ENCODE data around the gene MPI.

DNA sequence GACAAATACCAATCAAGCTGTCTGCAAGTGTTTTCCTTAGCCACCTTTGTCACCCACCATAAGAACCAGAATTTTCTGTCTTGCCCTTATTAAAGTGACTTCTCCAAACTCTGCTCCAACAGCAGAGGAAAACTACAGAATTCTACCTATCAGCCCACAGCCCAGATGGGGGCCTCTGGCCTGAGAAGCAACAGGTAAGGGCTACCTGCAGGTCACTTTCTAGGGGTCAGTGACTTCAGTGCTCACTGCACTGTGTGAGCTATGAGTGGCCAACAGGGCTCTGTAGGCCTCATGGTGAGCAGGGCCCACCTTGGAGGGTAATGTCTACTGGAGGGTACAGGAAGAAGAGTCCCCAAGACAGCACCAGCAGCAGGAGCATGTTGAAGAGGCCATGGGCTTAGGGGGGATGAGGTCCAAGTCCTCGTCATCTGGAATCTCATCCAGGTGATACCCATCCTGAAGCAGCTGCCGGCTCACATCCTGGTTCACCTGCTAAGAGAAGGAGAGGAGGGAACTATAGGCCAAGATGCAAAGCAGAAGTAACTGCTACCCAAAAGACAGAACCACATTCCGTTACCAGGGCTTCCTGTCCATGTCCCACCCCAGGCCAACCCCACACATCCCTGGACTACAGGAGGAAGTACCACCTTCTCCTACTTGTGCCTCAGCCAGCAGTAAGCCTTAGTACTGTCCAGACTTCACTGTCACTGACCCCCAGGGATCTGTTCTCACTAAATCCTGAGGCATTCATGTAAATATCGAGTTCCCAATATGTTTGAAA, 12.6 kb downstream of the MPI start:
- TF ChIP-seq CTCF (IDR thresholded peaks at IDR 0.05; ENCODE audit: insufficient read depth, low read depth, low read length), result no peak
- no peak for TF ChIP-seq EZH2 (IDR thresholded peaks at IDR 0.05; ENCODE audit: insufficient read depth, low read length)

All from astrocyte (in vitro differentiated cells and primary cell).